ENCODE data around the gene CCNY. TPM values are rescaled to one million over a fixed set of nuclear protein-coding genes. Genes with fewer than 3 reads are reported as not detected.
A peak's percentile ranks its signal among the peaks of the same experiment; 100 is the strongest.
"Not testable (repeated sequence)": the region's sequence is repeated elsewhere in the genome, so short reads cannot be mapped to it uniquely, and the experiment has no call there.

The CCNY gene
- total and polyA plus RNA-seq, 8 donors: 5.8 to 99.6 (median 37.7) TPM

GRCh38 chr10:35533565-35533964 is 197.3 kb downstream of the CCNY start:
- Histone ChIP-seq H3K4me3 (no peak overlapping the region), H3K27ac (no peak overlapping the region), H3K36me3 (peaks cover 34 to 89% (median 82%) of the 10 kb centered on the region in 4 donors), H3K9me3 (peaks cover 0 to 5% (median 0%) of the 10 kb centered on the region in 4 donors), H3K27me3 (no peaks in the 10 kb centered on the region), H3K4me1 (no peaks in the 10 kb centered on the region)
- no peak for TF ChIP-seq POLR2AphosphoS5 (IDR thresholded peaks at IDR 0.05)
- TF ChIP-seq EP300 (IDR thresholded peaks at IDR 0.05): no peak
- WGBS, 5 donors: 81 to 87% (median 84%) methylated on average over 4 of the region's 4 CpGs
- intact Hi-C loops (cut with DNase I; ENCODE audit: low total_unique reads): no loop called here
- DNase-seq: peak in 1 of 2 donors; percentile 40

GRCh38 chr10:35535136-35535535 is 198.8 kb downstream of the CCNY start:
- Histone ChIP-seq H3K36me3 (peaks cover 33 to 93% (median 81%) of the 10 kb centered on the region in 4 donors), H3K4me3 (no peak overlapping the region), H3K27me3 (no peaks in the 10 kb centered on the region), H3K27ac (no peak overlapping the region), H3K9me3 (peaks cover 0 to 5% (median 0%) of the 10 kb centered on the region in 4 donors), H3K4me1 (no peaks in the 10 kb centered on the region)
- intact Hi-C loops (cut with DNase I; ENCODE audit: low total_unique reads): no loop called here
- WGBS, 5 donors: 91 to 94% (median 93%) methylated on average over 3 of the region's 3 CpGs
- DNase-seq: no peak
- no peak for TF ChIP-seq EP300 (IDR thresholded peaks at IDR 0.05)
- TF ChIP-seq, protein P1, sequence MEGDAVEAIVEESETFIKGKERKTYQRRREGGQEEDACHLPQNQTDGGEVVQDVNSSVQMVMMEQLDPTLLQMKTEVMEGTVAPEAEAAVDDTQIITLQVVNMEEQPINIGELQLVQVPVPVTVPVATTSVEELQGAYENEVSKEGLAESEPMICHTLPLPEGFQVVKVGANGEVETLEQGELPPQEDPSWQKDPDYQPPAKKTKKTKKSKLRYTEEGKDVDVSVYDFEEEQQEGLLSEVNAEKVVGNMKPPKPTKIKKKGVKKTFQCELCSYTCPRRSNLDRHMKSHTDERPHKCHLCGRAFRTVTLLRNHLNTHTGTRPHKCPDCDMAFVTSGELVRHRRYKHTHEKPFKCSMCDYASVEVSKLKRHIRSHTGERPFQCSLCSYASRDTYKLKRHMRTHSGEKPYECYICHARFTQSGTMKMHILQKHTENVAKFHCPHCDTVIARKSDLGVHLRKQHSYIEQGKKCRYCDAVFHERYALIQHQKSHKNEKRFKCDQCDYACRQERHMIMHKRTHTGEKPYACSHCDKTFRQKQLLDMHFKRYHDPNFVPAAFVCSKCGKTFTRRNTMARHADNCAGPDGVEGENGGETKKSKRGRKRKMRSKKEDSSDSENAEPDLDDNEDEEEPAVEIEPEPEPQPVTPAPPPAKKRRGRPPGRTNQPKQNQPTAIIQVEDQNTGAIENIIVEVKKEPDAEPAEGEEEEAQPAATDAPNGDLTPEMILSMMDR (IDR thresholded peaks at IDR 0.05): no peak
- no peak for TF ChIP-seq POLR2A (IDR thresholded peaks at IDR 0.05)
- TF ChIP-seq POLR2AphosphoS5 (IDR thresholded peaks at IDR 0.05): no peak

GRCh38 chr10:35536789-35537188 is 200.5 kb downstream of the CCNY start:
- Histone ChIP-seq H3K9me3 (peaks cover 0 to 5% (median 0%) of the 10 kb centered on the region in 4 donors), H3K27me3 (no peaks in the 10 kb centered on the region), H3K27ac (no peak overlapping the region), H3K4me3 (no peak overlapping the region), H3K36me3 (peaks cover 23 to 82% (median 70%) of the 10 kb centered on the region in 4 donors), H3K4me1 (no peaks in the 10 kb centered on the region)
- WGBS, 5 donors: 94 to 99% (median 98%) methylated on average over 4 of the region's 4 CpGs
- intact Hi-C loops (cut with DNase I; ENCODE audit: low total_unique reads): no loop called here
- DNase-seq: no peak
- TF ChIP-seq, protein P1 (IDR thresholded peaks at IDR 0.05): no peak

DNA sequence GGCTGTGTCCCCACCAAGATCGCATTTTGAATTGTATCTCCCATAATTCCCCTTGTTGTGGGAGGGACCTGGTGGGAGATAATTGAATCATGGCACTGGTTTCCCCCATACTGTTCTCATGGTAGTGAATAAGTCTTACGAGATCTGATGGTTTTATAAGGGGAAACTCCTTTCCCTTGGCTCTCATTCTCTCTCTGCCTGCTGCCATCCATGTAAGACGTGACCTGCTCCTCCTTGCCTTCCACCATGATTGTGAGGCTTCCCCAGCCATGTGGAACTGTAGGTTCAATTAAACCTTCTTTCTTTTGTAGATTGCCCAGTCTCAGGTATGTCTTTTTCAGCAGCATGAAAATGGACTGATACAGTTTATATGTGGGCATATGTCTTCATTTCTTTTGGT is 201.6 kb downstream of the CCNY start:
- DNase-seq; H3K9me3 ChIP-seq; intact Hi-C loops (cut with DNase I; ENCODE audit: low total_unique reads); H3K27me3 ChIP-seq; H3K4me3 ChIP-seq; H3K4me1 ChIP-seq; H3K27ac ChIP-seq: not testable (repeated sequence)
- H3K36me3 ChIP-seq: peaks cover 13 to 73% (median 64%) of the 10 kb centered on the region in 4 donors
- 96 to 99% (median 98%) methylated on average over 3 of the region's 3 CpGs for WGBS, 5 donors

DNA sequence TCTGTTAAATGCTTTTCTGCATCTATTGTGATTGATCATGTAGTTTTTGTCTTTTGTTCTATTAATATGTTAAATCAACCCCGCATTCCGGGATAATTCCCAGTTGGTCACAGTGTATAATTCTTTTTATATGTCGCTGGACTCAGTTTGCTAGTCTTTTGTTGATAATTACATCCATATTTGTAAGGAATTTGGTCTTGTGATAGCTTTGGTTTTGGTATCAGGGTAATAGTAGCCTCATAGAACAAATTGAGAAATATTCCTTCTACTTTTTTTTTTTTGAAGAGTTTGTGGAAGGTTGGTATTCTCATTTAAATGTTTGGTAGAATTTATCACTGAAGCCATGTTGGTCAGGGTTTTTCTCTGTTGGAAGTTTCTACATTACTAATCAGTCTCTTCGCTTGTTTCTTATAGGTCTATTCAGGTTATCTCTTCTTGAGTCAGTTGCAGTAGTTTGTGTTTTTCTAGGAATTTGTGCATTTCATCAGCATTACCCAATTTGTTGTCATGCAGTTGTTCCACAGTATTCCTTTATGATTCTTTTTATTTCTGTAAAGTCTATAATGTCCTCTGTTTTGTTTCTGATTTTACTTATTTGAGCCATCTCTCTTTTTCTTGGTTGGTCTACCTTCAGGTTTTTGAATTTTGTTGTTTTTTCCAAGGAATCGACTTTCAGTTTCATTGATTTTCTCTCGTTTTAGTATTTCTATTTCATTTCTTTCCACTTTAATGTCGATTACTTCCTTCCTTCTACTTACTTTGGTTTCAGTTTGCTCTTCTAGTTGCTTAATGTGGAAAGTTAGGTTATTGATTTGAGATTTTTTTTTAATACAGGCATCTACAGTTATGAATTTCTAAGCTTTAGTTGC is 204.2 kb downstream of the CCNY start:
- TF ChIP-seq POLR2AphosphoS5 (IDR thresholded peaks at IDR 0.05): no peak
- no peak for TF ChIP-seq EP300 (IDR thresholded peaks at IDR 0.05)
- TF ChIP-seq, protein P1 (IDR thresholded peaks at IDR 0.05): no peak
- TF ChIP-seq POLR2A (IDR thresholded peaks at IDR 0.05): no peak
- 87 to 93% (median 89%) methylated on average over 7 of the region's 7 CpGs for WGBS, 5 donors
- Histone ChIP-seq H3K27ac (no peak overlapping the region), H3K27me3 (no peaks in the 10 kb centered on the region), H3K4me1 (no peaks in the 10 kb centered on the region), H3K36me3 (peaks cover 0 to 66% (median 51%) of the 10 kb centered on the region in 4 donors), H3K9me3 (no peaks in the 10 kb centered on the region), H3K4me3 (no peak overlapping the region)
- no peak for DNase-seq
- intact Hi-C loops (cut with DNase I; ENCODE audit: low total_unique reads): no loop called here
